ENCODE measurements around the gene SCD5.

The SCD5 gene

DNA sequence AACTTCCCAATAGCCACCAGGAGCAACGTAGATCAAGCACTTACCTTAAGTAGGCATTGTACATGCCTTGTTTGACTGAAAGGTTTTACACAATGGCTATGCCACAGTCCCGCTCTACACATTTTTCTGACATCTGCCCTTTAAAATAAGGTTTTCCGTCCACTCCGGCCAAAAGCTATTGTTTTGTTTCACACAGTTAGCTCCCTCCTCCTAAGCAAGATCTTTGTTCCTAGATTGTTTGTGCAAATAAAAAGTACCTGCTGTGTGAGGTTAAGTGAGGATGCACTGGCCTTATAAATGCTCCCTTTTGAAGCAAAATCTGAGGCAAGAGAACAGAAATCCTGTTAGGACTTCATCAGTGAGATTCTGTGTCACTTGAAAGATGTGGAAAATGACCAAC, 11.8 kb downstream of the SCD5 start:
- Histone ChIP-seq H3K27ac (peak overlapping the region; percentile 51; the same call in 1 of the 2 replicates), H3K36me3 (ENCODE audit: insufficient read depth) (no peaks in the 10 kb centered on the region), H3K4me2 (peak overlapping the region; percentile 72), H2AFZ (ENCODE audit: low read depth) (no peak overlapping the region), H3K4me3 (IDR thresholded peaks at IDR 0.05; ENCODE audit: insufficient read depth, low read depth, low read length) (no peak overlapping the region), H4K20me1 (ENCODE audit: insufficient read depth) (no peaks in the 10 kb centered on the region), H3K4me1 (ENCODE audit: low read depth, poor library complexity, severe bottlenecking) (peaks cover 61% of the 10 kb centered on the region), H3K79me2 (ENCODE audit: insufficient read depth, low read depth) (peaks cover 40% of the 10 kb centered on the region; the same call in 1 of the 2 replicates), H3K27me3 (ENCODE audit: insufficient read depth, low read depth) (no peaks in the 10 kb centered on the region), H3K9ac (peak overlapping the region; percentile 7; the same call in 1 of the 2 replicates)
- TF ChIP-seq, protein P1, sequence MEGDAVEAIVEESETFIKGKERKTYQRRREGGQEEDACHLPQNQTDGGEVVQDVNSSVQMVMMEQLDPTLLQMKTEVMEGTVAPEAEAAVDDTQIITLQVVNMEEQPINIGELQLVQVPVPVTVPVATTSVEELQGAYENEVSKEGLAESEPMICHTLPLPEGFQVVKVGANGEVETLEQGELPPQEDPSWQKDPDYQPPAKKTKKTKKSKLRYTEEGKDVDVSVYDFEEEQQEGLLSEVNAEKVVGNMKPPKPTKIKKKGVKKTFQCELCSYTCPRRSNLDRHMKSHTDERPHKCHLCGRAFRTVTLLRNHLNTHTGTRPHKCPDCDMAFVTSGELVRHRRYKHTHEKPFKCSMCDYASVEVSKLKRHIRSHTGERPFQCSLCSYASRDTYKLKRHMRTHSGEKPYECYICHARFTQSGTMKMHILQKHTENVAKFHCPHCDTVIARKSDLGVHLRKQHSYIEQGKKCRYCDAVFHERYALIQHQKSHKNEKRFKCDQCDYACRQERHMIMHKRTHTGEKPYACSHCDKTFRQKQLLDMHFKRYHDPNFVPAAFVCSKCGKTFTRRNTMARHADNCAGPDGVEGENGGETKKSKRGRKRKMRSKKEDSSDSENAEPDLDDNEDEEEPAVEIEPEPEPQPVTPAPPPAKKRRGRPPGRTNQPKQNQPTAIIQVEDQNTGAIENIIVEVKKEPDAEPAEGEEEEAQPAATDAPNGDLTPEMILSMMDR (conservative IDR thresholded peaks at IDR 0.05; ENCODE audit: low read depth, low read length) = no peak

DNA sequence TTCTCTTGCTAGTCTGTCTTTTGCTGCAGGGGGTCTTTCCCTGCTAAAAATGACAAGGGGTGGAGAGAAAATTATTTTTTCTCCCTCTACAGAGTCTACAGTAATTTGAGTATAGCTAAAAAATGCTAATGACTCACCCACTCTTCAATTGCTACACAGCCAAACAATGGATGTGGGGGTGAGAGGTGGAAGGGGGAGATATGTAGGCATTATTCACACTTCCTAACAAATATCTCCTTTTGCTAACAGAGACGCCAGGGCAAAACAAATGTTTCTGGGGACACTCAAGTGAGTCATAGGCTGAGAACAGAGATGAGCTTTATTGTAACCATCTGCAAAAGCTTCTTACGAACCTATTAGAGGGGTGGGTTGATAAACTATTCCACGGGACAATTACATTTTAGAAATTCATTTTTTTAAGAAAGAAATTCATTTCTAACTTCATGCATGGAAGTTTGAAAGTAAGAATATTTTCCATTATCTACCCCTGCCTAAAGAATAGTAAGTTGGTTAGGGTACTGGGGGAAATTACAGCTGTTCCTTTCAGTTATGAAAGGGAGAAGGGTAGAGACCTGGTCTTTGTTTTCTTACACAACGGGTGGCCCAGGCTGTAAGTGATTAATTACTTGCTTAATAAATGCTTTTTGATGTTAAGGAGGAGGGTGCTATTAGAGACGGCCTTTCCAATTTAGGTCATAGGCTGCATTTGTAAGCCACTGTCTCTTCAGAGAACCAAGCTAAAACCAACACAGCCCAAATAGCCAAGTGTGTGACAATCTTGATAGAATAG, 12.8 kb downstream of the SCD5 start:
- Histone ChIP-seq H3K27ac (peak overlapping the region; percentile 51), H3K4me1 (ENCODE audit: low read depth, poor library complexity, severe bottlenecking) (peaks cover 71% of the 10 kb centered on the region), H4K20me1 (ENCODE audit: insufficient read depth) (no peaks in the 10 kb centered on the region), H3K9ac (peak overlapping the region; percentile 7; the same call in 1 of the 2 replicates), H3K4me2 (peak overlapping the region; percentile 72), H3K4me3 (IDR thresholded peaks at IDR 0.05; ENCODE audit: insufficient read depth, low read depth, low read length) (no peak overlapping the region), H2AFZ (ENCODE audit: low read depth) (no peak overlapping the region), H3K36me3 (ENCODE audit: insufficient read depth) (no peaks in the 10 kb centered on the region), H3K79me2 (ENCODE audit: insufficient read depth, low read depth) (peaks cover 32% of the 10 kb centered on the region; the same call in 1 of the 2 replicates), H3K27me3 (ENCODE audit: insufficient read depth, low read depth) (no peaks in the 10 kb centered on the region)
- TF ChIP-seq, protein P1 (conservative IDR thresholded peaks at IDR 0.05; ENCODE audit: low read depth, low read length) = no peak

DNA sequence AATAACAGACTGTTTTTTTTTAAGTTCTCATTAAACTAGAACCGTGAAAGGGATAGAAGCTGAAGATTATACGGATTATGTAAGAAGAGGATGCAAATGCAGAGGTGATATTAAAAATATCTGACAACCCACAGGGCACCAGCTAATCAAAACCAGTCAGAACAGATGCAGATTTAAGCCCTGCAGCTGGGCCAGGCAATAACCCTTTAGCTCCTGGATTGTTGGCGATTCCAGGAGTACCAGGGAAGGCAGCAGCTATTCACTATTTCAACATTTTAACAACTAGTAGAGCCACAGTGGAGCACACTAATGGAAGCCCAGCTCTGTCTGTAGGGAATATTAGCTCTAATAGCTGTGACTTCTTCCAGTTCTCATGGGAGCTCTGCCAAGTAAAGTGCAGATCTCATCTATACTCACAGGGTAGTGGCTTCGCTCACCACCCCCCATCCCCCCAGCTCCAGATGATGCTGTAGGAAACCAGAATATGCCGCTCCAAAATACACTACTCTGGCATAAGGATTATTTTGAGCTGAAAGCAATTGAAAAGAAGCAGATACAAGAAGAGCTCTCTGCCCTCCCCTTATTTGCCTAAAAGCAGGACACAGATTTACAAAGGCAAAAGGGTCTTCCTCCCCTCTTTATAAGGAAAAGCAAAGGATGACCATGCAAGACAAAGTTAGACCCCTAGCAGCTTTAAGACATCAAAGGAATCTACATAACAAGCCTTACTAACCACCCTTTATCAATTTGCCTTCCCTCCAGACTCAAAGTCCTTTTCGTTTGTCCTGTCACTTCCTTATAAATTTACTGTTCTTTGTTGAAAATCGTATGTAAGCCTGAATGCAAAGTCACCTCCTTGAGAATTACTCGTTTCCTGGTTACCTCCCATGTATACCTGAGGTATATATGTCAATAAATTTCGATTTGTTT, 13.7 kb downstream of the SCD5 start:
- Histone ChIP-seq H2AFZ (ENCODE audit: low read depth) (no peak overlapping the region), H3K4me2 (peak overlapping the region; percentile 72)

More for the DNA sequence above, 13.7 kb downstream of the SCD5 start:
- peak overlapping the region; percentile 7; the same call in 1 of the 2 replicates for H3K9ac ChIP-seq
- H3K4me1 ChIP-seq (ENCODE audit: low read depth, poor library complexity, severe bottlenecking) = peaks cover 80% of the 10 kb centered on the region
- H3K27ac ChIP-seq = peak overlapping the region; percentile 51
- H3K27me3 ChIP-seq (ENCODE audit: insufficient read depth, low read depth) = no peaks in the 10 kb centered on the region
- peak overlapping the region; percentile 77 for H3K4me3 ChIP-seq (IDR thresholded peaks at IDR 0.05; ENCODE audit: insufficient read depth, low read depth, low read length)
- no peaks in the 10 kb centered on the region for H4K20me1 ChIP-seq (ENCODE audit: insufficient read depth)
- H3K36me3 ChIP-seq (ENCODE audit: insufficient read depth) = no peaks in the 10 kb centered on the region
- H3K79me2 ChIP-seq (ENCODE audit: insufficient read depth, low read depth) = peaks cover 32% of the 10 kb centered on the region; the same call in 1 of the 2 replicates
- TF ChIP-seq, protein P1 (conservative IDR thresholded peaks at IDR 0.05; ENCODE audit: low read depth, low read length) = no peak
